ENCODE data around the gene ADGRE2.
"Not testable (repeated sequence)": the region's sequence is repeated elsewhere in the genome, so short reads cannot be mapped to it uniquely, and the experiment has no call there.

ADGRE2 gene

DNA sequence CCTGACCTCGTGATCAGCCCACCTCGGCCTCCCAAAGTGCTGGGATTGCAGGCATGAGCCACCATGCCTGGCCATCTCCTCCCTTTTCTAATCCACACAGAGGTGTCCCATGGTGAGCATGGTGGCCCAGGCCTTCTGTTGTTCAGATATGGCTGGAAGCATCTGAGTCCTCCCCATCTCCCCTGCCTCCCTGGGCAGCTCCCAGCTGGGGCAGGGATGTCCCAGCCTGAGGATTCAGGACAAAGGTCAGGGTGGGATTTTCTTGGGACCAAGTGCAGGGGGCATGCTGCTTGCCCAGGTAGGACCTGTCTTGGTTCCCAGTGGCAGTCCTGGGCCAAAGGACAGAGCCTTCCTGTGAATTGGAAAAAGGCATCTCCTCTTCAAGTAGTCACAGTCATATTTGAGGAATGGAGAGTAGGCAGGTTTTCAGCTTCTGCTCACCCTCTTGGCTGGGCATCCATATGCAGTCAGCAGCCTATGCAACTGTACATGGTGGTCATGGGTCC, 10.8 kb downstream of the ADGRE2 start:
- H3K4me3 ChIP-seq (replicated peaks; ENCODE audit: low read depth, low read length) = no peak overlapping the region
- DNase-seq (ENCODE audit: extremely low read depth, low read depth) = no peak
- TF ChIP-seq, protein P1, sequence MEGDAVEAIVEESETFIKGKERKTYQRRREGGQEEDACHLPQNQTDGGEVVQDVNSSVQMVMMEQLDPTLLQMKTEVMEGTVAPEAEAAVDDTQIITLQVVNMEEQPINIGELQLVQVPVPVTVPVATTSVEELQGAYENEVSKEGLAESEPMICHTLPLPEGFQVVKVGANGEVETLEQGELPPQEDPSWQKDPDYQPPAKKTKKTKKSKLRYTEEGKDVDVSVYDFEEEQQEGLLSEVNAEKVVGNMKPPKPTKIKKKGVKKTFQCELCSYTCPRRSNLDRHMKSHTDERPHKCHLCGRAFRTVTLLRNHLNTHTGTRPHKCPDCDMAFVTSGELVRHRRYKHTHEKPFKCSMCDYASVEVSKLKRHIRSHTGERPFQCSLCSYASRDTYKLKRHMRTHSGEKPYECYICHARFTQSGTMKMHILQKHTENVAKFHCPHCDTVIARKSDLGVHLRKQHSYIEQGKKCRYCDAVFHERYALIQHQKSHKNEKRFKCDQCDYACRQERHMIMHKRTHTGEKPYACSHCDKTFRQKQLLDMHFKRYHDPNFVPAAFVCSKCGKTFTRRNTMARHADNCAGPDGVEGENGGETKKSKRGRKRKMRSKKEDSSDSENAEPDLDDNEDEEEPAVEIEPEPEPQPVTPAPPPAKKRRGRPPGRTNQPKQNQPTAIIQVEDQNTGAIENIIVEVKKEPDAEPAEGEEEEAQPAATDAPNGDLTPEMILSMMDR (IDR thresholded peaks at IDR 0.05; ENCODE audit: low read depth, low read length, missing control alignments) = no peak

DNA sequence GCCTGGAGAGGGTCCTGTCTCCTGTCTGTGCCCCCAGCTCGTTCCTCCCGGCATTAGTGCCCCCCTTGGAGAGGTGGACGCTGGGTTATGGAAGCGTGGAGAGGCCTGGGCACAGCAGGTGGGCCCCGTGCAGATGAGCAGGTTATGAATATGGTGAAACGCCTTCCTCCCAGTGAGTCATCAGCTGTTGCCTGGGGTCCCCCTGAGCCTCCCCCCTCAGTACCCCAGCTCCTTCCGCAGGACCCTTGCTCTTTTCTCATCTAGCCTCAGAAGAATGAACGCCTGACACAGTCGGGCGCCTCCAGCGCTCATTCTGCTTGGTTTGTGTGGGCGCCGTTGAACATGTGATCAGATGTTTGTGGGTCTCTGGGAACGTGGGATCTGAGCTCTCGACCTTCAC, 12.5 kb downstream of the ADGRE2 start:
- not testable (repeated sequence) for DNase-seq (ENCODE audit: extremely low read depth, low read depth); H3K4me3 ChIP-seq (replicated peaks; ENCODE audit: low read depth, low read length)

DNA sequence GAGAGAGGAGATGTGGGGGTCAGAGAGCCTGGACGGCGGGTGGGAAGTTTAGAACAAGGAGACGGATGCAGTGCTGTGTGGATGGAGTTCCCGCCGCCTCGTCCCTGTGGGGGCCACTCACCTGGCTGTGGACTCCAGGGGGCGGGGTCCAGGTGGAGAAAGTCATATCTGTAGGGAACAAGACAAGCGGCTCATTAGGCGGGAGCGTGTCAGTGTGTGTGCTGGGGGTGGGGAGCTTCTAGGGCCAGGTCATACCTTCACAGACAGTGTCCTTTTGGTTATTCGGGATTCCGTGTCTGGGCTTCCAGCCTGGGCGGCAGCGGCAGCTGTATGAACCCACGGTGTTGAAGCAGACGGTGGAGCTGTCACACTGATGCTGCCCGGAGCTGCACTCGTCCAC, 13.0 kb downstream of the ADGRE2 start:
- not testable (repeated sequence) for DNase-seq (ENCODE audit: extremely low read depth, low read depth); H3K4me3 ChIP-seq (replicated peaks; ENCODE audit: low read depth, low read length)

DNA sequence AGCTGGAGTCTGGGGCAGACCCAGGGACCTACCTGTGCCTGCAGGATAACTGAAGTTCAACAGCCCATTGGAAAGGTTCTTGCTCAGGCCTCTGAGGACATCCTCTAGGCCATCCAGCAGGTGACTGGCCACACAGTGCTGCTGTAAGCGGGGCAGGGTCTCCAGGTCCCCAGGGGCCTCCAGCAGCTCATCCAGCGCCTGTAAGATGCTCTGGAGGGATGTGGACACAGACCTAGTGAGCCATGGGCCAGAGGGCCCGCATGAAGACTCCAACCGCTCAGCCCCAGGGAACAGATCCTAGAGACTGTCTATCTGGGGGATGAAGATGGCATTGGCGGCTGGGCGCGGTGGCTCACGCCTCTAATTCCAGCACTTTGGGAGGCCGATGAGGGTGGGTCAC, 14.0 kb downstream of the ADGRE2 start:
- TF ChIP-seq, protein P1 (IDR thresholded peaks at IDR 0.05; ENCODE audit: low read depth, low read length, missing control alignments) = no peak
- no peak for DNase-seq (ENCODE audit: extremely low read depth, low read depth)

DNA sequence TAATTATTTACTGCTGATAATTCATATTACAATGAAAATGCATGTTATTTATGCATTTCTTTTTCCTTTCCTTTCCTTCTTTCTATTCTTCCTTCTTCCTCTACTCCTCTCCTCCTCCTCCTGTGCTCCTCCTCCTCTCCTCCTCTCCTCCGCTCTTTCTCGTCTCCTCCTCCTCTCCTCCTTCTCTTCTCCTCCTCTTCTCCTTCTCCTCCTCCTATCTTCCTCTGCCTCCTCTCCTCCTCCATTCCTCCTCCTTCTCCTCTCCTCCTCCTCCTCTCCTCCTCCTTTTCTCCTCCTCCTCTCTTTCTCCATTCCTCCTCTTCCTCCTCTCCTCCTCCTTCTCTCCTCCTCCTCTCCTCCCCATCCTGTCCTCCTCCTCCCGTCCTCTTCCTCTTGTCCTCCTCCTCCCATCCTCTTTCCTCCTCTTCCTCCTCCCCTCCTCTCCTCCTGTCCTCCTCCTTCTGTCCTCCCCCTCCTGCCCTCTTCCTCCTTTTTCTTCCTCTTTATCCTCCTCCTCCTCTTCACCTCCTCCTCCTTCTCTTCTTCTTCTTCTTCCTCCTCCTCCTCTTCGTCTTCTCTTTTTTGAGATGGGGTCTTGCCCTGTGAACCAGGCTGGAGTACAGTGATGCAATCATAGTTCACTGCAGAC, 14.7 kb downstream of the ADGRE2 start:
- TF ChIP-seq, protein P1 (IDR thresholded peaks at IDR 0.05; ENCODE audit: low read depth, low read length, missing control alignments) = no peak
- DNase-seq (ENCODE audit: extremely low read depth, low read depth) = no peak

More for the DNA sequence above, 14.0 kb downstream of the ADGRE2 start:
- H3K4me3 ChIP-seq (replicated peaks; ENCODE audit: low read depth, low read length) = no peak overlapping the region

DNA sequence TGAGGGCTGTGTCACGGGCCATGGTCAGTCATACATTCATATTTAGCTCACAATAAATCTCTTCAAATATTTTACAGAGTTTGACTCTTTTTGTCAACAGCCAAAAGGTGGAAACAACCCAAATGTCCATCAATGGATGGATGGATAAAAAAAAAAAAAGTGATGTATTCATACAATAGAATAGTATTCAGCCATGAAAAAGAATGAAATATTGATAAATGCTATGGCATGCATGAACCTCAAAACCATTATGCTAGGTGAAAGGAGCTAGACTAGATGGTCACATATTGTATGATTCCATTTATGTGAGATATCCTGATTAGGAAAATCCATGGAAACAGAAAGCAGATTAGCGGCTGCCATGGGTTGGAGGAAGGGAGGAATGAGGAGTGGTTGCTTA, 16.2 kb downstream of the ADGRE2 start:
- H3K4me3 ChIP-seq (replicated peaks; ENCODE audit: low read depth, low read length) = no peak overlapping the region
- TF ChIP-seq, protein P1 (IDR thresholded peaks at IDR 0.05; ENCODE audit: low read depth, low read length, missing control alignments) = no peak
- DNase-seq (ENCODE audit: extremely low read depth, low read depth) = no peak

More for the DNA sequence above, 14.7 kb downstream of the ADGRE2 start:
- no peak overlapping the region for H3K4me3 ChIP-seq (replicated peaks; ENCODE audit: low read depth, low read length)

DNA sequence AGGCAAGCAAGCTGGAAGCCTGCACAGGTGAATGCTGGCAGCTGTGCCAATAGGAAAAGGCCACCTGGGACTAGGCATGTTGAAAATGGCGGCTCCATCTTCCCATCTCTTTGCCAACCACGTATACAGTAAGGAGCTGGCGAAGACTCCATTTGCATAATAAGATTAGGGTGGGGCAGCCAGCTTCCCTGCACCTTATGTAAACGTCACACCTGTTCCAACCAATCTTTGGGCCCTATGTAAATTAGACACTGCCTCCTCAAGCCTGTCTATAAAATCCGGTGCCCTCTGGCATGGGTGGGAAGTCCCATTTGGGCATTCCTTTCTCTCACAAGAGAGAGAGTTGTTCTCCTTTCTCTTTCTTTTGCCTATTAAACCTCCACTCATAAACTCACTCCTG, 16.8 kb downstream of the ADGRE2 start:
- H3K4me3 ChIP-seq (replicated peaks; ENCODE audit: low read depth, low read length) = no peak overlapping the region
- TF ChIP-seq, protein P1 (IDR thresholded peaks at IDR 0.05; ENCODE audit: low read depth, low read length, missing control alignments) = no peak
- DNase-seq (ENCODE audit: extremely low read depth, low read depth) = no peak

DNA sequence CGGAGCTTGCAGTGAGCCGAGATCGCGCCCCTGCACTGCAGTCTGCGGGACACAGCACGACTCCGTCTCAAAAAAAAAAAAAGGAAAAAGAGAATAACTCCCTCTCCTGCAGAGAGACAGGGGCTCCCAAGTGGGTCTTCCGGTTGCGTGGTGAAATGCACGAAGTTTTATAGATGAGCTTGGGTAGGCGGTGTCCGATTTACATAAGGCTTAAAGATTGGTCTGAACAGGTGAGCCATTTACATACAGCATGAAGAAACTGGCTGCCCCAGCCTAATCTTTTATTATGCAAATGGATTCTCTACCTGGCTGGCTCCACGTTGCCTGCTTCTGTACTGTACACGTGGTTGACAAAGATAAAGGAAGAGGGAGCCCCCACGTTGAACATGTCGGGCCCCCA, 19.5 kb downstream of the ADGRE2 start:
- DNase-seq (ENCODE audit: extremely low read depth, low read depth) = no peak
- H3K4me3 ChIP-seq (replicated peaks; ENCODE audit: low read depth, low read length) = no peak overlapping the region
- TF ChIP-seq, protein P1 (IDR thresholded peaks at IDR 0.05; ENCODE audit: low read depth, low read length, missing control alignments) = no peak
